SW480 (cell line): ENCODE measurements around the gene CDKN2B.

Experiments used
- DNase-seq: peaks from one replicate; pipeline ENCODE4 v3.0.0-alpha.2; 2016; ENCODE audit warnings: low spot score

Gene CDKN2B

DNA sequence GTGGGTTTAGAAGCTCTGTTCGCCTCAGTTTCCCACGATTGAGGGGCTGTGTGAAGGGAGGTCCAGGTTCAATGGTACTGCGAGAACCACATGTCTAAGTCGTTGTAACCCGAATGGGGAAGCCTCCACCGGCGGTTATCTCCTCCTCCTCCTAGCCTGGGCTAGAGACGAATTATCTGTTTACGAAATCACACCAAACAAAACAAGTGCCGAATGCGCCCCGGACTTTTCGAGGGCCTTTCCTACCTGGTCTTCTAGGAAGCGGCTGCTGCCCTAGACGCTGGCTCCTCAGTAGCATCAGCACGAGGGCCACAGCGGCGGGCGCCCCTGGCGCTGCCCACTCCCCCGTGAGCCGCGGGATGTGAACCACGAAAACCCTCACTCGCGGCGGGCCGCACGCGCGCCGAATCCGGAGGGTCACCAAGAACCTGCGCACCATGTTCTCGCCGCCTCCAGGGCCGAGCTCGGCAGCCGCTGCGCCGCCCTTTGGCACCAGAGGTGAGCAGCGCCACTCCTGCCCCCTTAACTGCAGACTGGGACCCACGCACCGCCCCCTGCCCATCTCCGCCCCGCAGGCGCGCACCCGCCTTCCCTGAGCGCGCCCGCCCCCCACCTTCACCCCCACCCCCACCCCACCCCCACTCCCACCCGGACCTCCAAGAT is 15.1 kb downstream of the CDKN2B start, which contains the start of gene CDKN2A:
Gene CDKN2A (minus strand): TSS at position 500 of the 663 bp plus-strand sequence.
- DNase-seq = peak; percentile 79

DNA sequence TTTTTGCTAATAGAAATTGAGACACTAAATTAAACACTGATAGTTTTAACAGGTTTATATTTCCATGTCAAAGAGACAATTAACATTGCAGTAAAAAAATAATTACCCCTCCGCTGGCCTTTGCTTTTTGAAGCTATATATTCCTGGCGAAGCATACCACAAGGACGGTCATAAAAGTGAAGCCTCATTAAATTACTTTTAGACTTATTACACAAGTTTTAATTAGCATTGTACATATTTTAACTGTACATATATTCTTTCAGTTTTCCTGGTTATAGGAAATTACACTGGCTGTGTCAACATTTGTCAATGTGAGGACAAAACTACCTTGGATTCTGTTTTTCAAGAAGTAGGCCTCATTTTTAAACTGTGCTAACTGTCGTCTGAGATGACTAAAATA is 16.1 kb downstream of the CDKN2B start:
- no peak for DNase-seq

DNA sequence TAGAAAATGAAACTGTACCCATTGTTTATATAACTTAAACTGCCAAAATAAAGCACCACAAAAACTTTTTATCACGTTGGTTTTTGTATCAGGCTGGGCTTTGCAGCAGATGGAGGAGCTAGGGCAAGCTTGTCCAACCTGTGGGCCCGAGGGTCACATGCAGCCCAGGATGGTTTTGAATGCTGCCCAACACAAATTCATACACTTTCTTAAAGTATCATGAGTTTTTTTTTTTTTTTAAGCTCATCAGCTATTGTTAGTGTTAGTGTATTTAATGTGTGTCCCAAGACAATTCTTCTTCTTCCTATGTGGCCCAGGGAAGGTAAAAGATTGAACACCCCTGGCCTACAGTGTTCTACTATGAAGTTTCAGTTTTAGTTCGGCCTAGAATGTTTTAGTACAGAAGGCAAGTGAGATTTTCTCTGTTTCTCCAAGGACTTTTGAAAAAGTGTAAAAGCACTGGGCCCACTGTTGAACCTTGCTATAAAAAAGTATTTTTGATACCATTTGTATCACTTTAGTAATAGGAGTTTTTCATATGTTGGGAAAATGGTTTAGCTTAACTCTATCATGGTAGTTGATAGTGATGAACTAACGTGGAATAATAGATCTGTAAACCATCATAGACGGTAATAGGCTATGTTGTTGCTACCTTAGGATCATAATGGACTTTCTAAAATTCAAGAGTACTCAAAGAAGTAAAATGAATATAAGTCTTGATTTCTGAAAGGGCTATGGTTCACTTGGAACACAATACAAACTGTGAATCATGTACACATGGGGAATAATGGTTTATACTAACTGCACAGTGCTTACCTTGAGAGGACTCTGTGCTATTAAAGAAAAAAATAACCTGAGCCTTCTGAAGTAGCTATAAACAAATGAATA is 17.8 kb downstream of the CDKN2B start:
- DNase-seq = no peak

DNA sequence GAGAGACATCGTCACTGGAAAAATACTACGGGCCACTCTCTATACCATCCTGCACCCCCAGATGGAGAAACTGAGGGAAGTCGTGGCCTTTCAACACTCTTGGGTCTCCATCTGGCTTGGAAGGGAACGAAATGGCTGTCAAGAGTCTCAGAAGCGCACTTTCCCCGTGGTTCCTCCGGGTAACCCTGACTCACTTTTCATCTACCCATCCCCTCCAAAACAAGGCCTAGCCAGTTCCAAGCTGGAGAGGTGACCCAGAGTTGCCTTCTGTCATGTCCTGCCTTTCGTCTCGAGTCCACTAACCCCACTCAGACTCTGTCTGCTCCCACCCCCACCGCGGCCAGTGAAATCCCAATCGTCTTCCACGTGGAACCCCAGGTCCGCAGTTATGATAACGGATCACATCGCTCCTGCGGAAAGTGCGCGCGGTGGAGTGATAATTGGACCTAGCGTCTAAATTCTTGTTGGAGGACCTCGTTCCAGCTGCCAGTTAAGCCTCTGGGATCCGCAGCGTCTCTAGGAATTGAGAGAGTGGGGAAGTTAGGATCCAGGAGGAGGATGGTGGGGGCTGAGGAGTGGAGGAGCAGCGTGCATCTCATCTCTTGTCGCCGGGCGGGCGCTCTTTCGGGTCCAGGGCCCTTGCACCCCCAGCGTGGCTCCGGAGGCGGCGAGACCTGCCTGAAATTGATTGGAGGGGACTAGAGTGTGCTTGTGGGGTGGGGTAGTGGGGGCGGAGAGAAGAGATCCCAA is 19.5 kb downstream of the CDKN2B start:
- DNase-seq = no peak

DNA sequence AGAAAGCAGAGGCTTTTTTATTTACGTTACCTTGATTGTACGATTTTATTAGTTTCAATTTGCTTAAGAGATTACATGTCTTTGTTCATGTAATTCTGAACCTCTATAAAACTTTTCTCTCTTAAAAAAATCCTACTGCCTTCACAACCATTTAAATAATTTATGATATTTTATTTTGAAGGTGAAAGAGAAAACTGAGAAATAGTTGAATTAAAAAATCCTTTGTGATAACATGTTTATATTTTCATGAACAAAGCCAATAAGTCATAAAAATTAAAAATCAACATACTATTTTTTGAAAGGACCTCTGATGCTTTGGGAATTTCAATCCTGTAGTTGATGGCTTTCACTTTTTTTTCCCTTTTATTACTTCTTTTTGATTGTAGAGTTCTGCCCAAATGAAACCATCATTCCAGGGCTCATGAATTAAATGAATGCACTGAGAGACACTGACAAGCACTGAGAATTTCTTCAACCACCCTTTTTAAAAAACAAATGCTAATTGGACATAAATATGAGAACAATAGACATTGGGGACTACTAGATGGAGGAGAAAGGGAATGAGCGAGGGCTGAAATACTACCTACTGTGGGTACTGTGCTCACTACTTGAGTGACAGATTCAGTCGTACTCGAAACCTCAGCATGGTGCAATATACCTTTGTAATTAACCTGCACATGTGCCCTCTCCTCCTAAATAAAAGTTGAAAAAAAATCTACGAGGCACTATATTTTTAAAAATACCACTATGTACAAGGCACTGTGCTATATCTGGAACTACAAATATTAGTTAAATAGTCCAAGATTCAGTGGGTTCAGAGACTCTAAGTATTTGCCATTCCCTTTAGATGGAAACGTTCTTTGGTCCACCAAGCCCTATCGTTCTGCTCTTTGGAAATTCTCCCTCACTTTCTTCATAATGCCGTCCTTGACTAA is 20.8 kb downstream of the CDKN2B start:
- DNase-seq = no peak

DNA sequence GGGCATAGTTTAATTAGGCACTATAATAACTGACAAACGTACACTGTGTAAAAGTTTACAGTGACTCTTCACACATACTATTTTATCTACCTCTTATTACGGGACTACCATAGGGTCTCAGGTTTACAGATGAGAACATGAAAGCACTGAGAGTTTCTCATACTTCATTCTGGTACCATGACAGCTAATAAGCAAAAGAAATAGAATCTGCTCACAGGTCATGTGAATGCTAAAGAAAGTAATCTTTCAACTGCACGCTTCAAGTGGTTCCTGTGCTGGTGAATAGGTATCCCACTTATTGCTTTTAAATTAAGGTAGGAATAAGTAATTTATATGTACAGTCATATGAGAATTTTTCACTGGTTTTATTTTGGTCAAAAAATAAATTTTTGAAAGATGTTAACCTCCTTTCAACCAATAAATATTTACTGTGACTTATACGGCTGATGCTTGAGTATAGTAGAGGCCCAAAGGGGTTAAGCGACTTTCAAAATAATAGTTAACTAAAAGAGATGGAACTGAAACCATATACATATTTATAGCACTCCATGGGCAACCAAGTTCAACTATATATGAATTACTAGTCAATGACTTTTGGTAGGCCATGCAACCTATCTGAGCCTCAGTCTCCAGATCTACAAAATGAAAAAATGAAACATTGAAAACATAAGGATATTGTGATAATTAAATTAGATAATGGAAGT is 23.0 kb downstream of the CDKN2B start:
- DNase-seq = no peak

DNA sequence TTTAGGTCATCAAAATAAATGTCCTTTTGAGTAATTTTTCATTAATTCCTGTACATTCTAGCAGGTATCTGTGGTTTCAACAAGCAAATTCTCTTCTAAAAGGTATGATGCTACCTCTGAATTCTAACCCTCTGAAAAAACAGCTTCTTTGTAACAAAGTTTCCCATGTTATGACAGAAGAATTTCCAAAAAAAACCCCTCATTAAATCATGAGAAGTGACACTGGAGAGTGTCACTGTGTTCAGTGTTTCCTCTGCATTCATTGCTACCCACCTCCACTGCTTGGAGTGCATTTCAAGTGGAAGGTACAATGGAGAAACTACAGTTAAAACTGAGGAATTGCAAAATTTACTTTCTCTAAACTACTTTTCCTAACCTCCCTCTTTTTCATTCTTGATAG is 25.0 kb downstream of the CDKN2B start:
- DNase-seq = no peak

DNA sequence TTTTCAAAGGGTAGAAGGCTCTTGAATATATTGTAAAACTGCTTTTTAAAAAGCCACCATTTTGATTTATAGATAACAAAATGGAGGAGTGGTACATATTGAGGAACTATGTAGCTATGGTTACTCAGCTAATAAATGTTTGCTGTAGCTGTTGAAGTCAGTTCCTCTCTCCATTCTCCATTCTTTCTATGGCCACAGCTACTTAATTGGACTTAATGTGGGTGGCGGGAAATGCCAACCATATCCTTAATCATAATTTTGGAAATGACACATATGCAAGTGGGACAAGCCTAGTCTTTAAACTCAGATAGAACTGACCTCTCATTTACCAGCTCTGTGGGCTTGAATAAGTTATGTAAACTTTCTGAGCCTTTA is 25.6 kb downstream of the CDKN2B start:
- no peak for DNase-seq

DNA sequence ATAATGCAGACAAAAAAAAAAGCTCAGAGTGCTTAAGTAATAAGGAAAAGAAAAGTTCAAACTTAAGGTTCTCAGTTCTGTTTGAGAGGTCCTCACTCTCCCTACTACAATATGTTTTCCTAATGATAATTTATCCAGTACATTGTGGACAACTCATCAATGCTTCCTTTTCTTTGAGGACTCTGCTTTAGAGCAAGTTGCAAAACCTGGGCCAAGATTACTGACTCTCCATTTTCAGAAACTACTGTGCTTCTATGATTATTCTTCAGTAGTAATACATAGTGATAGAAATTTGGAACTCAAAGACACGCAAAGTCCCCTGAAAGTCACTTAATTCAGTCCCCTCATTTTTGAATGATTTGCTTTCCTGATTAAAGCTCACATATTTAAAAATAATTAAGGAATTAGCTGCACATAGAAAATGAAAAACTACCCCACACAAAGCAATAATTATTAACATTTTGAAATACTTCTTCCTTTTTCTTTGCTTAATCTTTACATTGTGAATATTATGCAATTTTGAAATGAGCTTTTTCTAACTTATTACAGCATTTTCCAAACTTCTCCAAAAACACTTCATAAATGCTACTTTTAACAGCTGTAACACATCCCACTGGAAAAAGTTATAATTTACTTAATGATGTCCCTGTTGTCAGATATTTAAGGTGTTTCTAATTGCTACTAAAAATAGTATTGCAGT is 26.1 kb downstream of the CDKN2B start:
- no peak for DNase-seq

DNA sequence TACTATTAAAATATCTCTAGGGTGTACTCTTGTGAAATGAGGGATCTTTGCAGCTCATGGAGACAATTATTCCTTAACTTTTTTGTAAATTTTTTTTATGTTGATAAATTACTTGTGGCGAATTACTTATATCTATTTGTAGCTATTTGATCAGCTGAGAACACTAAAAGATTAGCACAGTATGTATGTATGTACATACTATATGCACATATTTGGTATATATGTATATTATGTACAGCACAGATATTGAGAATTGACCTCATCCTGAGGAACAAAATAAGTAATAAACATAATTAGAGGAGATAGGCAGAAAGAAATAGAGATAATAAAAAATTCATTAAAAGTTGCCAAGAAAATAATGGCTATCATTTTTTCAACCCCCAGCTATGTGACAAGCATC is 26.7 kb downstream of the CDKN2B start:
- DNase-seq = no peak

DNA sequence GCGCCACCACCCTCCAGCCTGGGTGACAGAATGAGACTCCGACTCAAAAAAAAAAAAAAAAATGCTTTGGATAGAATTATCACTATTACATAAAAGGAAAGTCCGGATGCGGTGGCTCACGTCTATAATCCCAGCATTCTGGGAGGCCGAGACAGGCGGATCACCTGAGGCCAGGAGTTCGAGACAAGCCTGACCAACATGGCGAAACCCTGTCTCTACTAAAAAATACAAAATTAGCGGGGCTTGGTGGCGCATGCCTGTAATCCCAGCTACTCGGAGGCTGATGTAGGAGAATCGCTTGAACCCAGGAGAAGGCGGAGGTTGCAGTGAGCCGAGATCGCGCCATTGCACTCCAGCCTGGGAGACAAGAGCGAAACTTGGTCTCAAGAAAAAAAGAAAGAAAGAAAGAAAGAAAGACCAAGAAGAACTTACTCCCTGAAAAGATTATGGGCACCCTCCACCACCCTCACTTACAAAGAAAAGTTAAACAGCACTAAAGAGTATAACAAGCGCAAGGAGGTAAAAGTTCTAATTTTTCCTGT is 32.7 kb downstream of the CDKN2B start:
- no peak for DNase-seq

DNA sequence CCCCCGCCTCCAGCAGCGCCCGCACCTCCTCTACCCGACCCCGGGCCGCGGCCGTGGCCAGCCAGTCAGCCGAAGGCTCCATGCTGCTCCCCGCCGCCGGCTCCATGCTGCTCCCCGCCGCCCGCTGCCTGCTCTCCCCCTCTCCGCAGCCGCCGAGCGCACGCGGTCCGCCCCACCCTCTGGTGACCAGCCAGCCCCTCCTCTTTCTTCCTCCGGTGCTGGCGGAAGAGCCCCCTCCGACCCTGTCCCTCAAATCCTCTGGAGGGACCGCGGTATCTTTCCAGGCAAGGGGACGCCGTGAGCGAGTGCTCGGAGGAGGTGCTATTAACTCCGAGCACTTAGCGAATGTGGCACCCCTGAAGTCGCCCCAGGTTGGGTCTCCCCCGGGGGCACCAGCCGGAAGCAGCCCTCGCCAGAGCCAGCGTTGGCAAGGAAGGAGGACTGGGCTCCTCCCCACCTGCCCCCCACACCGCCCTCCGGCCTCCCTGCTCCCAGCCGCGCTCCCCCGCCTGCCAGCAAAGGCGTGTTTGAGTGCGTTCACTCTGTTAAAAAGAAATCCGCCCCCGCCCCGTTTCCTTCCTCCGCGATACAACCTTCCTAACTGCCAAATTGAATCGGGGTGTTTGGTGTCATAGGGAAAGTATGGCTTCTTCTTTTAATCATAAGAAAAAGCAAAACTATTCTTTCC is 34.2 kb downstream of the CDKN2B start:
- DNase-seq = no peak

DNA sequence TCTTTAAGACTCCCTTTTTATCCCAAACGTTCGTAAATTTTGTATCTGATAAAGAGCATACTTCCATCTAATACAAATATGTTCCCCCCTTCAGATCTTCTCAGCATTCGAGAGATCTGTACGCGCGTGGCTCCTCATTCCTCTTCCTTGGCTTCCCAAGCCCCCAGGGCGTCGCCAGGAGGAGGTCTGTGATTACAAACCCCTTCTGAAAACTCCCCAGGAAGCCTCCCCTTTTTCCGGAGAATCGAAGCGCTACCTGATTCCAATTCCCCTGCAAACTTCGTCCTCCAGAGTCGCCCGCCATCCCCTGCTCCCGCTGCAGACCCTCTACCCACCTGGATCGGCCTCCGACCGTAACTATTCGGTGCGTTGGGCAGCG is 34.8 kb downstream of the CDKN2B start:
- DNase-seq = no peak

DNA sequence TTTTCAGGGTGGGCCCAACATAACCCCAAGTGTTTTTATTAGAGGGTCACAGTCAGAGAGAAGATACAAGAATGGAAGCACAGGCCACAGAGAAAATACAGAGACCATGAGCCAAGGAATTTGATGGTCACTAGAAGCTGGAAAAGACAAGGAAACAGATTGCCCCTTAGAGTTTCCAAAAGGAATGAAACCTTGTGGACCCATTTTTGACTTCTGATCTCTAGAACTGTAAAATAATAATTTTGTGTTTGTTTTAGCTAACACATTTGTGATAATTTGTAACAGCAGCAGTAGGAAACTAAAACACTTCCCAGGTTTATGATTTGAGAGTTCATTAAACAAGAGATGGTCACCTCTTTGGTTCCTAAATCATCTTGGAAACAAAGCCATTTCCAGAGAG is 36.7 kb downstream of the CDKN2B start:
- DNase-seq = no peak

DNA sequence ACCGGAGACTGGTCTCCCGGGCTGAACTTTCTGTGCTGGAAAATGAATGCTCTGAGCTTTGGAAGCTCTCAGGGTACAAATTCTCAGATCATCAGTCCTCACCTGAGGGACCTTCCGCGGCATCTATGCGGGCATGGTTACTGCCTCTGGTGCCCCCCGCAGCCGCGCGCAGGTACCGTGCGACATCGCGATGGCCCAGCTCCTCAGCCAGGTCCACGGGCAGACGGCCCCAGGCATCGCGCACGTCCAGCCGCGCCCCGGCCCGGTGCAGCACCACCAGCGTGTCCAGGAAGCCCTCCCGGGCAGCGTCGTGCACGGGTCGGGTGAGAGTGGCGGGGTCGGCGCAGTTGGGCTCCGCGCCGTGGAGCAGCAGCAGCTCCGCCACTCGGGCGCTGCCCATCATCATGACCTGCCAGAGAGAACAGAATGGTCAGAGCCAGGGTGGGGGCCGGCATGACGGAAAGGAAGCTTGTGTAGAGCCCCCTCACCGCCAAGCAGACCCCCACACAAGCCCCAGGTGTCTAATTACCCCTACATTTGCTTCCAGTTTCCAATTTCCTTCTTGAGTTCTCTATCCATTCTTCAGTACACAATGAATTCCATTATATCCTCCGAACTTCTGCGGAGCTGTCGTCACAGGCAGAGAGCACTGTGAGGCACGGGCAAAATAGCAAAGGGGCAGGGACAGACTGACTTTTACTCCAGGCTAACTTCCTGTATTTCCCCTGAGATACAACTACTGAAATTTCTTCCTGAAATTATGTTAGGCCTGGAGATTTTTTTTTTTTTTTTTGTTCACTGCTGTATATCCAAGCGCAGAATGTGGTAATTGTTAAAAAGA is 38.1 kb downstream of the CDKN2B start:
- no peak for DNase-seq

DNA sequence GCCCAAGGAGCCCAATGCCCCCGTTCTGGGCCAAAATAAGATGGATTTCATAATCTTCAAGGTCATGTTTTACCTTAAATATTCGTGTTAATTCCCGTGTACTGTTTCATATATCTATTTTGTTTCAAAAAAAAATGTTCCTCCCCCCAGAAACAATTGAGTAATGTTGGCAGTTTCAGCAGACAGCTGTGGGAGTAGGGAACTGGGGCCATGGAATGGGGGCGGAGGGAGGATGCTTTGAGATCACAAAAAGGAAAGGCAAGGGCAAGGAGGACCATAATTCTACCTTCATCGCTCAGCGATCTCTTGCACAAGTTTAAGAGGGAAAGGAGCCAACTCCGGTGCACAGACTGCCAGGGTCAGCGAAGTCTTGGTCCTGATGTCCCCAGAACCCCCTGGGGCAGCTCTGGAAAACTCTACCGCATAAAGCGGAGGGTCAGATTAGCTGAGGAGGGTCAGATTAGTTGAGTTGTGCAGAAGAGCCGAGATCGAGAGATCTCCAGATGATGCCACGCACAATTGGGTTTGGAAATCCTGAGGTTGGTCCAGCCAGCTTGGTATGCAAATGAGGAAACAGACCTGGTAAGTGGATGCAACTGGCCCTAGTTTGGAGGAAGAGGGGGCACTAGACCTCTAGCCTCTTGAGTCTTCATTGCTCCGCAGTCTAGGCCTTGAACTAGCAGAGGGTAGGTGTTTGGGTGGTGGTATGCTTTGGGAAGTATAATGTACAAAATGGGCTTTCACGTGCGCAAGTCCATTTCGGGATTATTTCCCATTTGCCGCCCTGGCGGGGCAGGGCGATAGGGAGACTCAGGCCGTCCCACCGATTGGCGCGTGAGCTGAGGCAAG is 38.9 kb downstream of the CDKN2B start:
- no peak for DNase-seq
